ENCODE results near the gene ROR2.

Gene ROR2

DNA sequence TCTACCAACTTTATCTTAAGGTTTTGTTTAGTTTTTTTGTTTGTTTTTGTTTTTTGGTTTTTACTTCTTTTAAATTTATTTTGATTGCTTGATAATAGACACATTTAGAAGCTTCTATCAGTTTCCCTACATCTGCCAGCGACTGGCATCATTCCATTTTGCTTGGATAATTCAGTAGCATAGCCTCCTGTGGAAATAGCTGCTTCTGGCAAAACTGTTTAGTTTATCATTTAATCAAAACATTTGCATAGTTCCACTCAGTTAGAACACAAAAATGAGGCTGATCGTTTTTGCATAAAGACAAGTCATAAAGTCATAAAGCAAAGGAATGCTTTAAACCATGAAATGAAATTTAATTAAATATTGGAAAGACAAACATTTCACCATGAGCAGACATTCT is 392.7 kb downstream of the ROR2 start:
- no peaks in the 10 kb centered on the region for H3K36me3 ChIP-seq (ENCODE audit: insufficient read depth, low read length)
- no peak overlapping the region for H3K4me2 ChIP-seq (ENCODE audit: insufficient read depth, low read length)
- no peaks in the 10 kb centered on the region for H3K79me2 ChIP-seq (ENCODE audit: insufficient read depth, low read length)
- DNase-seq (no peak), ATAC-seq (ENCODE audit: insufficient read depth, low read depth) (no peak)
- H3K27me3 ChIP-seq (ENCODE audit: insufficient read depth, low read length, poor library complexity), result peaks cover 3% of the 10 kb centered on the region
- no peak overlapping the region for H2AFZ ChIP-seq (ENCODE audit: low read depth, low read length)
- TF ChIP-seq, protein P1, sequence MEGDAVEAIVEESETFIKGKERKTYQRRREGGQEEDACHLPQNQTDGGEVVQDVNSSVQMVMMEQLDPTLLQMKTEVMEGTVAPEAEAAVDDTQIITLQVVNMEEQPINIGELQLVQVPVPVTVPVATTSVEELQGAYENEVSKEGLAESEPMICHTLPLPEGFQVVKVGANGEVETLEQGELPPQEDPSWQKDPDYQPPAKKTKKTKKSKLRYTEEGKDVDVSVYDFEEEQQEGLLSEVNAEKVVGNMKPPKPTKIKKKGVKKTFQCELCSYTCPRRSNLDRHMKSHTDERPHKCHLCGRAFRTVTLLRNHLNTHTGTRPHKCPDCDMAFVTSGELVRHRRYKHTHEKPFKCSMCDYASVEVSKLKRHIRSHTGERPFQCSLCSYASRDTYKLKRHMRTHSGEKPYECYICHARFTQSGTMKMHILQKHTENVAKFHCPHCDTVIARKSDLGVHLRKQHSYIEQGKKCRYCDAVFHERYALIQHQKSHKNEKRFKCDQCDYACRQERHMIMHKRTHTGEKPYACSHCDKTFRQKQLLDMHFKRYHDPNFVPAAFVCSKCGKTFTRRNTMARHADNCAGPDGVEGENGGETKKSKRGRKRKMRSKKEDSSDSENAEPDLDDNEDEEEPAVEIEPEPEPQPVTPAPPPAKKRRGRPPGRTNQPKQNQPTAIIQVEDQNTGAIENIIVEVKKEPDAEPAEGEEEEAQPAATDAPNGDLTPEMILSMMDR (IDR thresholded peaks at IDR 0.05; ENCODE audit: borderline replicate concordance, extremely low read depth, low read length, poor library complexity, severe bottlenecking), result no peak
- no peak for TF ChIP-seq EZH2 (IDR thresholded peaks at IDR 0.05; ENCODE audit: borderline replicate concordance, low read depth, low read length, severe bottlenecking)
- no peaks in the 10 kb centered on the region for H4K20me1 ChIP-seq (ENCODE audit: insufficient read depth, low read length)
- H3K9me3 ChIP-seq (ENCODE audit: insufficient read depth, low read length, severe bottlenecking), result no peaks in the 10 kb centered on the region
- no peak overlapping the region for H3K27ac ChIP-seq (ENCODE audit: low read length)
- H3K9ac ChIP-seq (ENCODE audit: low read depth, low read length), result no peak overlapping the region
- H3K4me3 ChIP-seq (ENCODE audit: low read depth in 1 of 2, low read length in 2 of 2), result no peak overlapping the region
- no peaks in the 10 kb centered on the region for H3K4me1 ChIP-seq (ENCODE audit: insufficient read depth, low read length)

DNA sequence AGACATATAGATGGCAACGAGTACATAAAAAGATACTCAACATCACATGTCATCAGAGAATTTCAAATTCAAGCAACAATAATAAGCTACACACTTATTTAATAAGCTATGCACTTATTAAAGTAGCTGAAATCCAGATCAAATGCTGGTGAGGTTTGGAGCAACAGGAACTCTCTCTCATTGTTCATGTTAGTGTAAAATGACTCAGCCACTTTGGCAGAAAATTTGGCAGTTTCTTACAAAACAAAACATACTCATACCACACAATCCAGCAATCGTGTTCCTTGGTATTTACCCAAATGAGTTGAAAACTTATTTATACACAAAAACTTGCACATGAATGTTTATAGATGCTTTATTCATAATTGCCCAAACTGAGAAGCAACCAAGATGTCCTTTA is 394.9 kb downstream of the ROR2 start:
- peaks cover 3% of the 10 kb centered on the region for H3K27me3 ChIP-seq (ENCODE audit: insufficient read depth, low read length, poor library complexity)
- ATAC-seq (ENCODE audit: insufficient read depth, low read depth), result no peak
- H4K20me1 ChIP-seq (ENCODE audit: insufficient read depth, low read length), result no peaks in the 10 kb centered on the region
- H3K9ac ChIP-seq (ENCODE audit: low read depth, low read length), result no peak overlapping the region
- no peaks in the 10 kb centered on the region for H3K4me1 ChIP-seq (ENCODE audit: insufficient read depth, low read length)
- no peaks in the 10 kb centered on the region for H3K9me3 ChIP-seq (ENCODE audit: insufficient read depth, low read length, severe bottlenecking)
- no peaks in the 10 kb centered on the region for H3K36me3 ChIP-seq (ENCODE audit: insufficient read depth, low read length)
- H3K4me2 ChIP-seq (ENCODE audit: insufficient read depth, low read length), result no peak overlapping the region
- no peak overlapping the region for H3K4me3 ChIP-seq (ENCODE audit: low read depth in 1 of 2, low read length in 2 of 2)
- TF ChIP-seq, protein P1 (IDR thresholded peaks at IDR 0.05; ENCODE audit: borderline replicate concordance, extremely low read depth, low read length, poor library complexity, severe bottlenecking), result no peak
- no peak for TF ChIP-seq EZH2 (IDR thresholded peaks at IDR 0.05; ENCODE audit: borderline replicate concordance, low read depth, low read length, severe bottlenecking)
- no peak overlapping the region for H2AFZ ChIP-seq (ENCODE audit: low read depth, low read length)
- H3K27ac ChIP-seq (ENCODE audit: low read length), result no peak overlapping the region
- no peaks in the 10 kb centered on the region for H3K79me2 ChIP-seq (ENCODE audit: insufficient read depth, low read length)
- DNase-seq, result no peak

DNA sequence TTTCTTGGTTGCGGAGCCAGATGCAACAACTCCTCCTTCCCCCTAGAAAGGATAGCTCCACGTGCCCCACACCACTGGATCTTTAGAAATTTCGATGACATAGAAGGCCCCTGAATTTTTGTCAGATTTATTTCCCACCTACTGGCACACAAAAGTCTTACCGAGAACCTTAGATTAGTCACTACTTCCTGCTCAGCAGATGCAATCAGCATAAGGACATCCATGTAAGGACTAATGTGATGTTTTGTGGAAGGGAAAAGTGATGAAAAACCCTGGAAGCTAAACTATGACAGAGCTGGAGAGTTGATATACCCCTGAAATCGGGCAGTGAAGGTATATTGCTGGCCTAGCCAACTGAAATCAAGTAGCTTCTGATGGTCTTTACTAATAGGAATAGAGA is 400.9 kb downstream of the ROR2 start:
- no peak for DNase-seq
- Histone ChIP-seq H3K79me2 (ENCODE audit: insufficient read depth, low read length) (no peaks in the 10 kb centered on the region), H3K9ac (ENCODE audit: low read depth, low read length) (no peak overlapping the region), H3K4me1 (ENCODE audit: insufficient read depth, low read length) (no peaks in the 10 kb centered on the region), H2AFZ (ENCODE audit: low read depth, low read length) (no peak overlapping the region), H3K9me3 (ENCODE audit: insufficient read depth, low read length, severe bottlenecking) (no peaks in the 10 kb centered on the region), H3K4me3 (ENCODE audit: low read depth in 1 of 2, low read length in 2 of 2) (no peak overlapping the region), H3K27ac (ENCODE audit: low read length) (no peak overlapping the region), H4K20me1 (ENCODE audit: insufficient read depth, low read length) (no peaks in the 10 kb centered on the region), H3K27me3 (ENCODE audit: insufficient read depth, low read length, poor library complexity) (no peaks in the 10 kb centered on the region), H3K36me3 (ENCODE audit: insufficient read depth, low read length) (no peaks in the 10 kb centered on the region), H3K4me2 (ENCODE audit: insufficient read depth, low read length) (no peak overlapping the region)
- TF ChIP-seq, protein P1 (IDR thresholded peaks at IDR 0.05; ENCODE audit: borderline replicate concordance, extremely low read depth, low read length, poor library complexity, severe bottlenecking), result no peak
- TF ChIP-seq EZH2 (IDR thresholded peaks at IDR 0.05; ENCODE audit: borderline replicate concordance, low read depth, low read length, severe bottlenecking), result no peak
- no peak for ATAC-seq (ENCODE audit: insufficient read depth, low read depth)

DNA sequence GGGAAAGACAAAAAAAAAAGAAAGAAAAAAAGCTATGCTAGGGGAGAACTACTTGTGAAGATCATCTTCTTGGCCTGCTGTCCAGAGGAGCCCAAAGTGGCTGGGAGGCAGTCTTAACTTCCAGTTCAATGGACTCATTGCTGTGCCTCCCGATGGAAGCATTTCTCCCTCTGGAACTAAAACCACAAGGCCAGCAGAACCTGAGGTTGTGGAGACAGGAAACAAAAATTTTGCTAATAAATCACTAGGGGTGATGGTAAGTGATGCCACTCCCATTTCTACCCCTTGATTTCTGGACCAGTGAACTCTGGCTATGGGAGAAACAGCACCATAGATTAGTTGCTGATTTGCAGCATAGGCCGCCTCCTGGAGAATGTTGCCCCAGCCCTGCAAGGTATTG is 402.9 kb downstream of the ROR2 start:
- Histone ChIP-seq H3K4me1 (ENCODE audit: insufficient read depth, low read length) (no peaks in the 10 kb centered on the region), H4K20me1 (ENCODE audit: insufficient read depth, low read length) (no peaks in the 10 kb centered on the region), H3K9me3 (ENCODE audit: insufficient read depth, low read length, severe bottlenecking) (no peaks in the 10 kb centered on the region), H3K9ac (ENCODE audit: low read depth, low read length) (no peak overlapping the region), H3K27me3 (ENCODE audit: insufficient read depth, low read length, poor library complexity) (no peaks in the 10 kb centered on the region), H3K4me3 (ENCODE audit: low read depth in 1 of 2, low read length in 2 of 2) (no peak overlapping the region), H3K36me3 (ENCODE audit: insufficient read depth, low read length) (no peaks in the 10 kb centered on the region), H3K27ac (ENCODE audit: low read length) (no peak overlapping the region), H2AFZ (ENCODE audit: low read depth, low read length) (no peak overlapping the region), H3K79me2 (ENCODE audit: insufficient read depth, low read length) (no peaks in the 10 kb centered on the region), H3K4me2 (ENCODE audit: insufficient read depth, low read length) (no peak overlapping the region)
- TF ChIP-seq, protein P1 (IDR thresholded peaks at IDR 0.05; ENCODE audit: borderline replicate concordance, extremely low read depth, low read length, poor library complexity, severe bottlenecking), result no peak
- TF ChIP-seq EZH2 (IDR thresholded peaks at IDR 0.05; ENCODE audit: borderline replicate concordance, low read depth, low read length, severe bottlenecking), result no peak
- ATAC-seq (ENCODE audit: insufficient read depth, low read depth) (no peak), DNase-seq (no peak)
